ENCODE measurements around the gene TMEM39B.

DNA sequence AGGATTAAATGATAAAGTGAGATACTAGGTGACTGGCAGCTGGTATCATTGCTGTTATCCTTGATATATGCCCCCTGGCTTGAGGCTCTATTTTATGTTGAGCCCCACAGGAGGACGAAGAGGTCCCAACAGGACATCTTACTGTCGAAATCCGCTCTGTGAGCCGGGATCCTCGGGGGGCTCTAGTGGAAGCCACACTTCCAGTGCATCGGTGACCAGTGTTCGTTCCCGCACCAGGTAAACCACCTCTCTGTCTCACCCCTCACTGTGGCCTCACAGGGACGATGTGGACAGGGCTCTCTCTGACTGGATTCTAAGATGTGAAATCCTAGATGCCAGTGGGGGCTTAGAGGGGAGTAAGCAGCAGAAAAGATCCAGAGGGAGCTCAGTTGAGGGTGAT, 2.1 kb downstream of the TMEM39B start:
- no peak for TF ChIP-seq POLR2AphosphoS5 (IDR thresholded peaks at IDR 0.05)
- TF ChIP-seq EP300 (IDR thresholded peaks at IDR 0.05; ENCODE audit: low read depth) = no peak
- TF ChIP-seq, protein P1, sequence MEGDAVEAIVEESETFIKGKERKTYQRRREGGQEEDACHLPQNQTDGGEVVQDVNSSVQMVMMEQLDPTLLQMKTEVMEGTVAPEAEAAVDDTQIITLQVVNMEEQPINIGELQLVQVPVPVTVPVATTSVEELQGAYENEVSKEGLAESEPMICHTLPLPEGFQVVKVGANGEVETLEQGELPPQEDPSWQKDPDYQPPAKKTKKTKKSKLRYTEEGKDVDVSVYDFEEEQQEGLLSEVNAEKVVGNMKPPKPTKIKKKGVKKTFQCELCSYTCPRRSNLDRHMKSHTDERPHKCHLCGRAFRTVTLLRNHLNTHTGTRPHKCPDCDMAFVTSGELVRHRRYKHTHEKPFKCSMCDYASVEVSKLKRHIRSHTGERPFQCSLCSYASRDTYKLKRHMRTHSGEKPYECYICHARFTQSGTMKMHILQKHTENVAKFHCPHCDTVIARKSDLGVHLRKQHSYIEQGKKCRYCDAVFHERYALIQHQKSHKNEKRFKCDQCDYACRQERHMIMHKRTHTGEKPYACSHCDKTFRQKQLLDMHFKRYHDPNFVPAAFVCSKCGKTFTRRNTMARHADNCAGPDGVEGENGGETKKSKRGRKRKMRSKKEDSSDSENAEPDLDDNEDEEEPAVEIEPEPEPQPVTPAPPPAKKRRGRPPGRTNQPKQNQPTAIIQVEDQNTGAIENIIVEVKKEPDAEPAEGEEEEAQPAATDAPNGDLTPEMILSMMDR (IDR thresholded peaks at IDR 0.05) = no peak
- no peak for TF ChIP-seq POLR2A (IDR thresholded peaks at IDR 0.05)
